PC-3 (cell line): ENCODE measurements around the gene AP1M1. TPM values are rescaled to one million over a fixed set of nuclear protein-coding genes. Genes with fewer than 3 reads are reported as not detected.

Experiments used
- ATAC-seq: fragments of 200-7000 bp; cut with Tn5 transposase; 2 replicates; pipeline ENCODE4 v1.9.1; 2020; ENCODE audit warnings: mild to moderate bottlenecking, moderate library complexity
- BruUV-seq: library from RNA; stranded (reverse); fragments of 400-500 nt; replicated peaks from 2 replicates; lab custom pipeline; 2021; lab: Mats Ljungman, UMichigan
- CTCF ChIA-PET: fragments of 300-600 bp; sonication (Branson Sonifier 250); formaldehyde crosslinking; loops from one replicate; lab custom pipeline; 2022; ENCODE audit warnings: antibody characterized with exemption; lab: Charles Lee
- POLR2A ChIA-PET: fragments of 300-600 bp; sonication (Branson Sonifier 250); formaldehyde crosslinking; loops from one replicate; lab custom pipeline; 2022; ENCODE audit warnings: antibody characterized with exemption; ENCODE audit not compliant: unreplicated experiment; lab: Charles Lee
- DNase-seq: peaks from one replicate; pipeline ENCODE4 v3.0.0-alpha.2; 2015
- H2AFZ ChIP-seq: fragments of 300-600 bp; sonication (generic); 2 replicates; pipeline ENCODE4 v1.6.0; 2016; ENCODE audit warnings: antibody characterized with exemption, low read length
- H3F3A ChIP-seq: fragments of 300-600 bp; sonication (generic); one replicate; pipeline ENCODE4 v1.6.0; 2017; ENCODE audit warnings: antibody characterized with exemption, low read length, control low read depth, mild to moderate bottlenecking; ENCODE audit not compliant: unreplicated experiment
- H3K27ac ChIP-seq: fragments of 300-600 bp; sonication (generic); 2 replicates; pipeline ENCODE4 v1.5.1; 2016; ENCODE audit warnings: mild to moderate bottlenecking, low read length
- H3K27me3 ChIP-seq: fragments of 300-600 bp; sonication (generic); 2 replicates; pipeline ENCODE4 v1.6.1; 2016; ENCODE audit warnings: low read length, mixed read lengths
- H3K36me3 ChIP-seq: fragments of 300-600 bp; sonication (generic); 2 replicates; pipeline ENCODE4 v1.6.1; 2016; ENCODE audit warnings: low read depth, mixed run types, low read length, mixed read lengths
- H3K4me1 ChIP-seq: fragments of 300-600 bp; sonication (generic); 2 replicates; pipeline ENCODE4 v1.5.1; 2016; ENCODE audit warnings: low read length; ENCODE audit not compliant: insufficient read depth
- H3K4me2 ChIP-seq: fragments of 300-600 bp; sonication (generic); 2 replicates; pipeline ENCODE4 v1.6.0; 2016; ENCODE audit warnings: low read length
- H3K4me3 ChIP-seq: fragments of 300-600 bp; sonication (generic); 2 replicates; pipeline ENCODE4 v1.5.1; 2016; ENCODE audit warnings: mild to moderate bottlenecking, low read length, mixed read lengths
- H3K79me2 ChIP-seq: fragments of 300-600 bp; sonication (generic); 2 replicates; pipeline ENCODE4 v1.6.1; 2017; ENCODE audit warnings: low read length, mixed read lengths
- H3K9ac ChIP-seq: fragments of 300-600 bp; sonication (generic); 2 replicates; pipeline ENCODE4 v1.6.0; 2016; ENCODE audit warnings: mild to moderate bottlenecking, low read length
- H3K9me2 ChIP-seq: fragments of 300-600 bp; sonication (generic); replicated peaks from 2 replicates; pipeline ENCODE4 v1.6.1; 2016; ENCODE audit warnings: mixed run types, low read length, mixed read lengths
- H3K9me3 ChIP-seq: fragments of 300-600 bp; sonication (generic); 2 replicates; pipeline ENCODE4 v1.6.1; 2016; ENCODE audit warnings: low read length, mixed read lengths
- H4K20me1 ChIP-seq: fragments of 300-600 bp; sonication (generic); 2 replicates; pipeline ENCODE4 v1.6.1; 2016; ENCODE audit warnings: low read length, mixed read lengths
- EZH2 ChIP-seq: fragments of 300-600 bp; sonication (generic); IDR thresholded peaks from one replicate; pipeline ENCODE4 v1.6.1; 2017; ENCODE audit warnings: antibody characterized with exemption, mild to moderate bottlenecking, low read length; ENCODE audit not compliant: unreplicated experiment
- EZH2phosphoT487 ChIP-seq: fragments of 300-600 bp; sonication (generic); IDR thresholded peaks from 2 replicates; pipeline ENCODE4 v1.6.1; 2018; ENCODE audit warnings: mild to moderate bottlenecking, antibody characterized with exemption, low read length, borderline replicate concordance
- intact Hi-C: fragments of 100-400 bp; cut with micrococcal nuclease; formaldehyde crosslinking; loops from 2 replicates; pipeline ENCODE4 v1.9.0; 2023
- total RNA-seq: library from RNA; depleted of rRNA; stranded (reverse); fragments of >200 nt; gene quantifications from 2 replicates; pipeline ENCODE4 v1.2.3, GENCODE V29; 2014
- TF ChIP-seq, protein P1 (sequence below): fragments of 300-600 bp; sonication (generic); conservative IDR thresholded peaks from 2 replicates; pipeline ENCODE4 v1.5.1; 2017; ENCODE audit warnings: antibody characterized with exemption, low read depth, mild to moderate bottlenecking, low read length

Gene AP1M1
- total RNA-seq, 1 experiment from 2014 or later = 104 TPM

GRCh38 chr19:16234552-16235445, 37.1 kb downstream of the AP1M1 start:
- POLR2A ChIA-PET = no interaction called here

GRCh38 chr19:16235811-16236652, 38.3 kb downstream of the AP1M1 start:
- BruUV-seq = no TSS peak
- no peak for DNase-seq
- Histone ChIP-seq H3K79me2 (no peaks in the 10 kb centered on the region), H3K4me2 (no peak overlapping the region), H3K27ac (no peak overlapping the region), H3K9me2 (no peaks in the 10 kb centered on the region), H3K27me3 (no peaks in the 10 kb centered on the region), H2AFZ (no peak overlapping the region), H3K36me3 (no peaks in the 10 kb centered on the region), H3K4me3 (no peak overlapping the region), H3K9ac (no peak overlapping the region), H3K9me3 (no peaks in the 10 kb centered on the region), H3K4me1 (no peaks in the 10 kb centered on the region), H3F3A (no peaks in the 10 kb centered on the region), H4K20me1 (no peaks in the 10 kb centered on the region)
- ChIA-PET POLR2A (no interaction called here), CTCF (no interaction called here)
- intact Hi-C loops = no loop called here
- ATAC-seq = no peak
- TF ChIP-seq, protein P1, sequence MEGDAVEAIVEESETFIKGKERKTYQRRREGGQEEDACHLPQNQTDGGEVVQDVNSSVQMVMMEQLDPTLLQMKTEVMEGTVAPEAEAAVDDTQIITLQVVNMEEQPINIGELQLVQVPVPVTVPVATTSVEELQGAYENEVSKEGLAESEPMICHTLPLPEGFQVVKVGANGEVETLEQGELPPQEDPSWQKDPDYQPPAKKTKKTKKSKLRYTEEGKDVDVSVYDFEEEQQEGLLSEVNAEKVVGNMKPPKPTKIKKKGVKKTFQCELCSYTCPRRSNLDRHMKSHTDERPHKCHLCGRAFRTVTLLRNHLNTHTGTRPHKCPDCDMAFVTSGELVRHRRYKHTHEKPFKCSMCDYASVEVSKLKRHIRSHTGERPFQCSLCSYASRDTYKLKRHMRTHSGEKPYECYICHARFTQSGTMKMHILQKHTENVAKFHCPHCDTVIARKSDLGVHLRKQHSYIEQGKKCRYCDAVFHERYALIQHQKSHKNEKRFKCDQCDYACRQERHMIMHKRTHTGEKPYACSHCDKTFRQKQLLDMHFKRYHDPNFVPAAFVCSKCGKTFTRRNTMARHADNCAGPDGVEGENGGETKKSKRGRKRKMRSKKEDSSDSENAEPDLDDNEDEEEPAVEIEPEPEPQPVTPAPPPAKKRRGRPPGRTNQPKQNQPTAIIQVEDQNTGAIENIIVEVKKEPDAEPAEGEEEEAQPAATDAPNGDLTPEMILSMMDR = no peak

More at GRCh38 chr19:16234552-16235445, 37.1 kb downstream of the AP1M1 start:
- TF ChIP-seq EZH2phosphoT487 (no peak), EZH2 (no peak)
- TF ChIP-seq, protein P1 = no peak
- Histone ChIP-seq H3K9me2 (no peaks in the 10 kb centered on the region), H3K9ac (no peak overlapping the region), H3K4me2 (no peak overlapping the region), H3F3A (no peaks in the 10 kb centered on the region), H3K36me3 (0 out of 2 replicates have a peak, but pooled peaks cover 2% of the 10 kb centered on the region), H4K20me1 (no peaks in the 10 kb centered on the region), H3K4me3 (no peak overlapping the region), H3K79me2 (no peaks in the 10 kb centered on the region), H3K27me3 (no peaks in the 10 kb centered on the region), H2AFZ (no peak overlapping the region), H3K9me3 (no peaks in the 10 kb centered on the region), H3K4me1 (no peaks in the 10 kb centered on the region), H3K27ac (no peak overlapping the region)
- DNase-seq (no peak), ATAC-seq (no peak)
- CTCF ChIA-PET = no interaction called here
- intact Hi-C loops = no loop called here
- BruUV-seq = no TSS peak
